NCI-H2196 (cell line): ENCODE data around the gene ZMIZ1.

Experiments
- DNase-seq: peaks from one replicate; lab custom pipeline; 2025; ENCODE audit not compliant: unreplicated experiment; lab: John Stamatoyannopoulos, UW

ZMIZ1 gene

GRCh38 chr10:79224992-79225391 lies 156.2 kb downstream of the ZMIZ1 start:
- no peak for DNase-seq

DNA sequence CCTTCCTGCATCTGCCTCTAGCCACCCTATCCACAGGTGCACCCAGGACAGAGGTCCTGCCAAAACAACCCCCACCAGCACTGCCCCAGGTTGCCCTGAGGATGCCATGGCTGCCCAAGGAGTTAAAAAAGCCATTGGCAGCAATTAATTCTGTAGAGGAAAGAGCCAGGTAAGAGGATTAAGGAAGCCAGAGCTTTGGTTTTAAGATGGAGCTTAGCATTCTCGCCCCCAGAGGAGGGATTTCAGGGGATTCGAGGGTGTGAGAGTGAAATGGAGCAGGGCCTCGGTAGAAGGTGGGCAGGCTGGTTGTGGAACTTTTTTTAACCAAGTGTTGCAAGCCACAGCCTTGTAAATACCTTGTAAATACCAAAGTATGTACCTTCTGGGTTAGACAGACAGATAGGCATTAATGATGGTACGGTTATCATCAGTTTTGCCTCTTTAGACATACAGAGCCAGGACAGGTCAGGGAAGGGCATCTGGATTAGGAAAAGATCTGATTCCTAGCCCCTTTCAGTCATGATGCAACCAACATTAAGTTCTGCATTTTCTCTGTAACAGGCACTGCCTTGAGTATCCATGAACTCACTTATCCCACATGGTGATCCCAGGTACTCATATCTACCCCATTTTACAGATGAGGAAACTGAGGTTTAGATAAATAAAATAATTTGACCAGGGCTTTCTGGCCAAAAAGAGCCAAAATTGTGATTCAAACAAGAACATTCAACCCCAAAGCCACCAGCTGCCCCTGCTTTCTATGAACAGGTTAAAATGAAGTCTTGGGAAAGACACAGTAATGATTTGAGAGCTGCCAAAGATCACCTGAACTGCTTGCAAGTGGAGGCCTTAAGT lies 157.9 kb downstream of the ZMIZ1 start:
- DNase-seq, result no peak

DNA sequence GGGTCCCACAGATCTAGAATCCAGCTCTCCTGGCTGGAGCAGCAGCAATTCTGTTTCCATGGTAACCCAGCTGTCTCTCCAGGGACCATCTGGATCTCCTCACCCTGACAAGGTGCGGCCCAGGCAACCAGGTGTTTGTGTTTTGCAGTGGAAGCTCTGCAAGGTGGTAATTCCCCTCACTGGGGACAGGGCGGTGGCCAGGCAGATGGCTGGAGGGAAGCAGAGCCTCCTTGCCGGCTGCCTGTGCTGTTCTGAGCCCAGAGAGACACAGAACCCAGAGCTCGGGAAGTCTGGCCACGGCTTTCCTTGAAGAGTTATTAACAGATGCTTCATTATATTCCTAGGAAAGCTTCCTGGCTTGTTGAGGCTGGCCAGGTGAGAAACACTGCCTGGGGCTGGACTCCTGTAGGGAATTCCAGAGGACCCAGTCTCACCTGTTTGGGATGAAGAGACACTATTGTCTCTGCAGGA lies 160.3 kb downstream of the ZMIZ1 start:
- DNase-seq, result no peak

GRCh38 chr10:79229830-79230327 lies 161.1 kb downstream of the ZMIZ1 start:
- DNase-seq, result no peak

GRCh38 chr10:79230328-79230830 lies 161.6 kb downstream of the ZMIZ1 start:
- no peak for DNase-seq

- no peak for DNase-seq
These were observed 162.1 kb downstream of the ZMIZ1 start for GRCh38 chr10:79230850-79231249.

DNA sequence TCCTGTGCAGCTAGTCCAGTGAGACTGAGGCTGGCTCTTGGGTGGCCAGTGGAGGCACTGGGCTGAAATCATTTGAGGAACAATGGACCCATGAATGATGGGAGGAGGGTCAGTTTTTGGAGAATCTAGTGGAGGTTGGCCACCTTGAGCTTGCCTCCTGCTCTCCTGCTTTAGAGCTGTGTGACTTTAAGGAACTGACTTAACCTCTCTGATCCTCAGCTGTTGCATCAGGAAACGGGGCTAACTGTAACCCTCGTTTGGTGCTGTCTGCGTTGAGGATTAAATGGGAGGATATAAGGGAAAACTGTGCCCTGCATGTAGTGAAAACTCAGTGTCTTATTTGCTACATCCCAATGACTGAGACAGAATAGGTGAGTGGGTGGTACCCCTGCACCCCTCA lies 163.1 kb downstream of the ZMIZ1 start:
- no peak for DNase-seq

GRCh38 chr10:79232864-79233263 lies 164.1 kb downstream of the ZMIZ1 start:
- no peak for DNase-seq

- no peak for DNase-seq
These were observed 165.9 kb downstream of the ZMIZ1 start for GRCh38 chr10:79234391-79235315.

DNA sequence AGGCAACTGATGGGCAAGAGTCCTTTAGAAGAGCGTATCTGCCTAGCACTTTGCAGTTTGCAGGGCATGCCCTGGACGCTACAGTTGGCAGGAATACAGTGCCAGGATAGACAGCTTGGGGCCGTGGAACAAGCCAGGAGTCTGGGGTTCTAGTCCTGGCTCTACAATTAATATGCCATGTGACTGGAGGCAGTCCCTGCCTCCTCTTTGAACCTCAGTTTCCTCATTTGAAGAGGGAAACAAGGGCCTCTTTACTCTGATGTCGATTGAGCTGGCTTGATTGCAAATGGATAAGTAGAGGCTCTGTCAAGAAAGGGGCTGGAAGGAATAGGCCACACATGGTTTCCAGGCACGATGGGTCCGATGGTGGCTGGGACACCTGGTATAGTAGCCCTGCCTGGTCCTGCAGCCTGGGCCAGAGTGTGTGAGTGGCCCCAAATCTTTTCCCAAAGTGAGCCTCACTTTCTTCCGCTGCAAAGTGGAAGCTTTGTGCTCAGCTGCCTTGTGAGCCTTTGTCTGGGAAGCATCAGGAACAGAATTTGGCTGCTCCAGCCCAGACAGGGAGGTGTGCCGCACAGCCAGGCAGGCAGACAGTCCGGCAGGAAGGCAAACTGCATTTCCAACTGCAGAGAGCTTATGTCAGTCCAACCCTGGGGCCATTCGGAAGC lies 167.1 kb downstream of the ZMIZ1 start:
- no peak for DNase-seq

DNA sequence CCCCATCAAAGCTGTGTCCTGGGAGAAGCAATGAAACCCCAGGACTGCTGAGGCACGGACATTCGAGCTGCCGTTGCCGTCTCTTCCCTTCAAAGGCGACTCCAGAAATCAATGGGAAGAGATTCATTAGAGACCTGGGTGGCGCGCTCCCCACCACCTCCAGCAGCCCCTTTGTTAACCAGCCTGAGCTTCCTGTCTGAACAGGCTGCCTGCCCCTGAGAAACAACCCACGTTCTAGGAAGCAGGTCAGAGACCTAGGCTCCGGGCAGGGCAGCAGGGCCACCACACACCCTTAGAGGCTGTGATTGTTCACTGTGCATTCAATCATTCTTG lies 167.6 kb downstream of the ZMIZ1 start:
- no peak for DNase-seq

GRCh38 chr10:79237454-79238157 lies 168.8 kb downstream of the ZMIZ1 start:
- no peak for DNase-seq

DNA sequence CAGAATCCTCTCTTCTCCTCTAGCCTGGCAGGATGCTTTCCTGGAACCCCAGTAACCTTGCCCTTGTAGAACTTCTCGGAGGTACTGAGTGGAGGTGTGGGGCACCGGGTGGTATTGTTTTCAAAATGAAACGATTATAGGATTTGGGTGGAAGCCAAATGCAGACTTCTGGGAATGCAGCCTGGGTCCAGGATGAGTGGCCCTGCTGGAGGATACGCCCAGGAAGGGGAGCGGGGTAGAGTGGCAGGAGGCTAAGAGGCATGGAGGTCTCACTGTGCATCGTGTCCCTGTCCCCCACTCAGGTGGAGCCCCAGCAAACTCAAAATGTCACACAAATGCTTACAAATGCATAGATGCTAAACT lies 169.4 kb downstream of the ZMIZ1 start:
- DNase-seq, result no peak

GRCh38 chr10:79238606-79239005 lies 169.8 kb downstream of the ZMIZ1 start:
- DNase-seq, result no peak

- DNase-seq, result no peak
These were observed 170.6 kb downstream of the ZMIZ1 start for GRCh38 chr10:79239275-79239779.

DNA sequence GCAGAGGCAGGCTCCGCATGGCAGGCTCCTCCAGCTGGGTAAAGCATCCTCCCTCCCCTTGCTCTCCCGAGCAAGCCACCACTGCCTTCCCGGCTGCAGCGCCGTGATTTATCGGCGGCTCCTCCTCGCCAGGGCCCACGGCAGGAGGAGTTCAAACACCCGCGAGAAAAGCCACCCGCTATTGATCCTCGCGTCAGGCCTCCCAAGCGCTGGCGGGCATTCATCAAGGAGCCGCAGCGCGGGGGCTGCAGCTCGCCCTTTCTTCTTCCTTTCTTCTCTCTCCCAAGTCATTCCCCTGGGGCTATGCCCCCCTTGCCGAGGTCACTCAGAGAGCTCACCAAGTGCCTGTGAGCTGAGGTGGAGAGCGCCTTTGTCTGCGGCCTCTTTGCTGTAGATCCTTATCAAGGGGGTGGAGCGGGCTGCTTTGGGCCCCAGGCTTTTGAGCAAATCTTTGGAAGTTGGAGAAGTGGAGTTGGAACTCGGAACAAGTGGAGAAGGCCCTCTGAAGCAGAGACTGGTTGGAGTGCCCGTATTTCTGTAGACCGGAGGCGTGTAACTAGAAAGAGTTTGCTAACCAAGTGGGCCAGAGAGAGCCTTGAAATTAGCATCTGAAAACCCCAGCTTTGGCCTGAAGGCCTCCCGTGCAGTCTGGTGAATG lies 171.3 kb downstream of the ZMIZ1 start:
- DNase-seq, result no peak

GRCh38 chr10:79241629-79241989 lies 172.8 kb downstream of the ZMIZ1 start:
- no peak for DNase-seq

DNA sequence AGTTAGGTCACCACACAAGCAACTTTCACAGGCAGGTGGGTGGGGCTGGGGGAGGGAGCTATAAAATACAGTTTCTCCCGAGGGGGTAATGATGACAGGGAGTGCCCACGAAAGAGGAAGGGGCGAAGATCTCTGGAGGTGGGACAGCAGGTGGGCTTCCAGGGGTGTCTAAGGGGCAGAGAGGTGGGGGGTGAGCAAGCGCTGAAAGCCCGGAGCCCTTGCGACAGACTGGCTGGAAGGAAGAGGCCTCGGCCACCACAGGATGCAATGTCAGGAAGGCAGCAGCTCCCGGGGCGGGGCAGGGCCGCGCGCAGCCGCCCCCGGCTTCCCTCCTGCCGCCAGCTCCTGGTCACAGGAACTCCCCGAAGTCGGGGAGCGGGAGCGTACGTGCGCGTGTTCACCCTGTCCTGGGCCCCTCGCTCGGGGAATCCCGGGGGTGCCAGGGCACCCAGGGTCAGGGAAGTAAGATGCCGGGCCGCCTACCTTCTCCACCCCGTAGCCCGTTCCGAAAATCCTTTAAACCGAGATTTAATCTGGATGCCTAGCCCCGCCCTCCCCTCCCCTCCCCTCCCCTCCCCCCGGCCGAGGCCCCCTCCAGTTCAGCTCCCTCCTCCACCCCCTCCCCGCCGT lies 173.3 kb downstream of the ZMIZ1 start:
- no peak for DNase-seq

DNA sequence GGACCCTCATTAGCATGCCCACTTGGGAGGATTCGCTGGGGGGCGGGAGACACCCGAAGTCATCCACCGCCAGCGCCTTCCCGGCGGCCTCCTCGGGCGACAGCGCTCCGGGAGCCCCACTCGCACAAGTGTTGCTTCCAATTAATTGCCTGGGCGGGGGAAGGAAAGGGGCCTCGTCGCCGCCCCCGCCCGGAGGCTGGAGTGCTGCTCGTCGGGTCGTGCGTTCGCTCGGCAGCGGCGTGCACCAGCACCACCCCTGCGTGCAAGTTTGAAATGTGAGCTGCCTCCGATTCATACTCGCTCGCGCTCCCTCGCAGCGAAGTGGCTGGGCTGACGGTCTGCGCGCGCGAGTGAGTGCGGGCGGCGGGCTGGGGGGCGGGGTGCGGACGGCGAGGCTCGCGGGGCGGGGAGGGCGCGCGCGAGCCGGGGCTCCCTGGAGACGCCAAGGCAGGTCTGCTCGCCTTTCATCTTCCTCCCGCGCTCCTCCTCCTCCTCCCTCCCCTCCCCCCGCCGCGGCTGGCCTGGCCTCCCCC lies 173.9 kb downstream of the ZMIZ1 start:
- DNase-seq, result no peak
